IMR-90 (cell line): ENCODE data around the gene ITM2B. TPM values are rescaled to one million over a fixed set of nuclear protein-coding genes. Genes with fewer than 3 reads are reported as not detected.

ENCODE experiments used
- ATAC-seq: fragments of 200-7000 bp; cut with Tn5 transposase; 2 replicates; pipeline ENCODE4 v1.9.1; 2020; ENCODE audit warnings: low read depth, mild to moderate bottlenecking, moderate library complexity
- BruUV-seq: library from RNA; stranded (reverse); fragments of 400-500 nt; replicated peaks from 2 replicates; lab custom pipeline; 2021; lab: Mats Ljungman, UMichigan
- CTCF ChIA-PET: fragments of 300-600 bp; formaldehyde crosslinking; extraction: SDS; loops from one replicate; lab custom pipeline; 2021; ENCODE audit warnings: antibody characterized with exemption; lab: Yijun Ruan, JAX
- POLR2A ChIA-PET: fragments of 300-600 bp; sonication (Branson Sonifier 250); formaldehyde crosslinking; loops from one replicate; lab custom pipeline; 2022; ENCODE audit warnings: antibody characterized with exemption; ENCODE audit not compliant: unreplicated experiment; lab: Charles Lee
- DNase-seq: peaks from one replicate; pipeline ENCODE4 v3.0.0; 2013
- H2AFZ ChIP-seq: replicated peaks from 2 replicates; pipeline ENCODE3; 2013; ENCODE audit warnings: low read length, mild to moderate bottlenecking; ENCODE audit not compliant: poor library complexity
- H2AK5ac ChIP-seq: 2 replicates; pipeline ENCODE4 v1.6.1; 2013; ENCODE audit warnings: low read depth, low read length, inconsistent platforms
- H2AK9ac ChIP-seq: replicated peaks from 2 replicates; pipeline ENCODE3; 2013; ENCODE audit warnings: mild to moderate bottlenecking, low read depth, low read length, moderate library complexity; ENCODE audit not compliant: poor library complexity
- H2BK120ac ChIP-seq: 2 replicates; pipeline ENCODE4 v1.6.1; 2013; ENCODE audit warnings: low read depth, low read length, inconsistent platforms
- H2BK15ac ChIP-seq: 3 replicates; pipeline ENCODE4 v1.6.1; 2013; ENCODE audit warnings: low read depth, low read length, inconsistent platforms
- H2BK20ac ChIP-seq: 2 replicates; pipeline ENCODE4 v1.6.1; 2013; ENCODE audit warnings: low read depth, mild to moderate bottlenecking, inconsistent platforms, low read length, moderate library complexity
- H2BK5ac ChIP-seq: 2 replicates; pipeline ENCODE4 v1.6.1; 2013; ENCODE audit warnings: mild to moderate bottlenecking, low read depth, low read length, inconsistent platforms; ENCODE audit not compliant: poor library complexity, severe bottlenecking
- H3K14ac ChIP-seq: replicated peaks from 2 replicates; pipeline ENCODE4 v1.6.1; 2013; ENCODE audit warnings: low read depth, low read length, inconsistent platforms
- H3K18ac ChIP-seq: 2 replicates; pipeline ENCODE4 v1.6.1; 2013; ENCODE audit warnings: low read depth, low read length, control low read depth
- H3K23ac ChIP-seq: 2 replicates; pipeline ENCODE4 v1.6.1; 2013; ENCODE audit warnings: low read depth, low read length, inconsistent platforms
- H3K27ac ChIP-seq: 2 replicates; pipeline ENCODE4 v1.5.1; 2013; ENCODE audit warnings: mild to moderate bottlenecking, control low read depth, low read length; ENCODE audit not compliant: insufficient read depth
- H3K27me3 ChIP-seq: 2 replicates; pipeline ENCODE4 v1.6.1; 2013; ENCODE audit warnings: low read length; ENCODE audit not compliant: control insufficient read depth, insufficient read depth
- H3K36me3 ChIP-seq: 2 replicates; pipeline ENCODE4 v1.6.1; 2013; ENCODE audit warnings: low read length, mixed read lengths; ENCODE audit not compliant: control insufficient read depth, insufficient read depth
- H3K4ac ChIP-seq: 2 replicates; pipeline ENCODE4 v1.6.1; 2013; ENCODE audit warnings: low read depth, low read length, inconsistent platforms
- H3K4me1 ChIP-seq: 2 replicates; pipeline ENCODE4 v1.6.1; 2013; ENCODE audit warnings: low read length, mixed read lengths; ENCODE audit not compliant: control insufficient read depth, insufficient read depth
- H3K4me2 ChIP-seq: 2 replicates; pipeline ENCODE4 v1.6.1; 2013; ENCODE audit warnings: low read depth, mild to moderate bottlenecking, control low read depth, low read length, moderate library complexity
- H3K4me3 ChIP-seq: 2 replicates; pipeline ENCODE4 v1.5.1; 2013; ENCODE audit warnings: low read depth, mild to moderate bottlenecking, control low read depth, low read length, moderate library complexity; ENCODE audit not compliant: insufficient read depth
- H3K56ac ChIP-seq: 2 replicates; pipeline ENCODE4 v1.6.1; 2013; ENCODE audit warnings: low read length, inconsistent platforms; ENCODE audit not compliant: insufficient read depth; ENCODE audit errors: extremely low read depth
- H3K79me1 ChIP-seq, 2 experiments: 2 replicates each; pipeline ENCODE4 v1.6.1; 2013; ENCODE audit warnings: low read length in 2 of 2, inconsistent platforms in 1 of 2, low read depth in 1 of 2
- H3K9ac ChIP-seq: 2 replicates; pipeline ENCODE4 v1.6.1; 2013; ENCODE audit warnings: low read depth, low read length, control low read depth
- H3K9me1 ChIP-seq: 2 replicates; pipeline ENCODE4 v1.6.1; 2013; ENCODE audit warnings: low read length, inconsistent platforms; ENCODE audit not compliant: insufficient read depth
- H3K9me3 ChIP-seq: 2 replicates; pipeline ENCODE4 v1.6.1; 2013; ENCODE audit warnings: low read length; ENCODE audit not compliant: control insufficient read depth, insufficient read depth
- H4K20me1 ChIP-seq: 2 replicates; pipeline ENCODE4 v1.6.1; 2013; ENCODE audit warnings: low read length, inconsistent platforms; ENCODE audit not compliant: insufficient read depth
- H4K5ac ChIP-seq: 2 replicates; pipeline ENCODE4 v1.6.1; 2013; ENCODE audit warnings: mild to moderate bottlenecking, low read depth, low read length, control low read depth
- H4K8ac ChIP-seq, 2 experiments: 2 replicates each; pipeline ENCODE4 v1.6.1; 2013; ENCODE audit warnings: low read depth in 2 of 2, low read length in 2 of 2, control low read depth in 1 of 2, inconsistent platforms in 1 of 2
- H4K91ac ChIP-seq: 2 replicates; pipeline ENCODE4 v1.6.1; 2013; ENCODE audit warnings: low read depth, low read length, inconsistent platforms; ENCODE audit not compliant: insufficient read depth
- BHLHE40 ChIP-seq: fragments of 150-350 bp; IDR thresholded peaks from 2 replicates; pipeline ENCODE4 v1.6.1; 2016; ENCODE audit warnings: mild to moderate bottlenecking, low read depth, low read length
- CEBPB ChIP-seq: IDR thresholded peaks from 2 replicates; pipeline ENCODE4 v1.6.1; 2012; ENCODE audit warnings: low read depth, low read length, improper control_type of control experiment
- CTCF ChIP-seq: conservative IDR thresholded peaks from 2 replicates; pipeline ENCODE4 v1.5.1; 2012; ENCODE audit warnings: mild to moderate bottlenecking, low read depth, low read length, improper control_type of control experiment
- ELK1 ChIP-seq: fragments of 150-350 bp; IDR thresholded peaks from 2 replicates; pipeline ENCODE4 v1.6.1; 2016; ENCODE audit warnings: low read depth, mild to moderate bottlenecking, low read length, moderate library complexity, borderline replicate concordance
- FOS ChIP-seq: fragments of 150-350 bp; IDR thresholded peaks from 2 replicates; pipeline ENCODE4 v1.6.1; 2016; ENCODE audit warnings: low read depth, low read length
- MAFK ChIP-seq: IDR thresholded peaks from 2 replicates; pipeline ENCODE4 v1.6.1; 2012; ENCODE audit warnings: low read depth, low read length, improper control_type of control experiment
- MAZ ChIP-seq: IDR thresholded peaks from 2 replicates; pipeline ENCODE4 v1.6.1; 2012; ENCODE audit warnings: low read depth, mild to moderate bottlenecking, low read length, improper control_type of control experiment, moderate library complexity, borderline replicate concordance
- RFX5 ChIP-seq: IDR thresholded peaks from 2 replicates; pipeline ENCODE4 v1.8.0; 2012; ENCODE audit warnings: low read depth, mild to moderate bottlenecking, low read length, moderate library complexity
- SMC3 ChIP-seq: fragments of 150-350 bp; IDR thresholded peaks from 2 replicates; pipeline ENCODE4 v1.6.1; 2016; ENCODE audit warnings: low read depth, mild to moderate bottlenecking, antibody characterized with exemption, low read length, moderate library complexity
- WGBS, 2 experiments: methylation state at CpG; one replicate each; pipeline versions ENCODE4 v1.1.5 to v1.1.7; 2013; ENCODE audit warnings: missing lambda C conversion rate in 2 of 2; ENCODE audit not compliant: insufficient read length in 1 of 2; ENCODE audit errors: extremely low coverage in 2 of 2; 5-methylcytosine and 5-hydroxymethylcytosine counted together
- dilution Hi-C: fragments of 300-500 bp; cut with HindIII; formaldehyde crosslinking; loops from one replicate; pipeline ENCODE4 v1.14.3; 2018; ENCODE audit warnings: low sequenced_read_pairs; ENCODE audit not compliant: unreplicated experiment
- in situ Hi-C: fragments of 300-500 bp; cut with MboI; formaldehyde crosslinking; loops from 3 replicates; pipeline ENCODE4 v1.14.3; 2019; ENCODE audit warnings: low sequenced_read_pairs, inconsistent platforms, mixed read lengths
- intact Hi-C: fragments of 100-400 bp; cut with micrococcal nuclease; formaldehyde crosslinking; loops from 2 replicates; pipeline ENCODE4 v1.10.0; 2022
- polyA plus RNA-seq, 3 experiments: library from polyadenylated mRNA; depleted of rRNA; stranded (reverse); fragments of >200 nt; gene quantifications; 2 replicates each; pipeline ENCODE4 v1.2.3, GENCODE V29; 2012; ENCODE audit warnings: low replicate concordance in 1 of 3
- total RNA-seq: library from RNA; depleted of rRNA; stranded (reverse); fragments of >200 nt; gene quantifications from 2 replicates; pipeline ENCODE4 v1.2.3, GENCODE V29; 2012

The ITM2B gene
- total and polyA plus RNA-seq, 2 of the 4 experiments (the other 2 are of a cell fraction), result 51.1 to 158 TPM

- H3K14ac ChIP-seq, result no peak overlapping the region
- H3K36me3 ChIP-seq, result no peaks in the 10 kb centered on the region
- H3K27ac ChIP-seq, result no peak overlapping the region
- no peak overlapping the region for H4K8ac ChIP-seq
- ATAC-seq (no peak), DNase-seq (no peak)
- in situ Hi-C loops, result no loop called here
- dilution Hi-C loops, result no loop called here
- no peaks in the 10 kb centered on the region for H3K9me3 ChIP-seq
- no peaks in the 10 kb centered on the region for H4K20me1 ChIP-seq
- H2BK15ac ChIP-seq, result no peak overlapping the region
- no peak overlapping the region for H3K4ac ChIP-seq
- H3K23ac ChIP-seq, result no peak overlapping the region
- no peak overlapping the region for H3K9ac ChIP-seq
- no peak overlapping the region for H2BK5ac ChIP-seq
- no TSS peak for BruUV-seq
- H3K4me2 ChIP-seq, result no peak overlapping the region
- CTCF ChIA-PET, result no interaction called here
- no peak overlapping the region for H2BK20ac ChIP-seq
- no peak overlapping the region for H2AFZ ChIP-seq
- POLR2A ChIA-PET, result no interaction called here
- no peak for TF ChIP-seq CTCF
- no peak for TF ChIP-seq BHLHE40
- no peak for TF ChIP-seq FOS
- no peak for TF ChIP-seq MAFK
- TF ChIP-seq SMC3, result no peak
- TF ChIP-seq MAZ, result no peak
- TF ChIP-seq RFX5, result no peak
- no peak for TF ChIP-seq CEBPB
- no peak for TF ChIP-seq ELK1
- no peak overlapping the region for H3K4me3 ChIP-seq
- no peak overlapping the region for H2AK9ac ChIP-seq
- intact Hi-C loops, result no loop called here
- no peaks in the 10 kb centered on the region for H3K4me1 ChIP-seq
- no CpG with 5 or more reads among the region's 4 CpGs for WGBS, 2 experiments
- no peak overlapping the region for H4K91ac ChIP-seq
- H3K27me3 ChIP-seq, result no peaks in the 10 kb centered on the region
- H3K18ac ChIP-seq, result no peak overlapping the region
- H3K56ac ChIP-seq, result no peak overlapping the region
- no peaks in the 10 kb centered on the region for H3K79me1 ChIP-seq
- no peak overlapping the region for H2BK120ac ChIP-seq
- H2AK5ac ChIP-seq, result no peak overlapping the region
- H3K9me1 ChIP-seq, result no peaks in the 10 kb centered on the region
- H4K5ac ChIP-seq, result no peak overlapping the region
Measured at GRCh38 chr13:48275507-48275906, 42.5 kb downstream of the ITM2B start.
